COLO668 (cell line): ENCODE data around the gene COPZ1.
"Not testable (repeated sequence)": the region's sequence is repeated elsewhere in the genome, so short reads cannot be mapped to it uniquely, and the experiment has no call there.

Experiments used
- DNase-seq: peaks from one replicate; lab custom pipeline; 2025; ENCODE audit not compliant: unreplicated experiment; lab: John Stamatoyannopoulos, UW

COPZ1 gene, protein sequence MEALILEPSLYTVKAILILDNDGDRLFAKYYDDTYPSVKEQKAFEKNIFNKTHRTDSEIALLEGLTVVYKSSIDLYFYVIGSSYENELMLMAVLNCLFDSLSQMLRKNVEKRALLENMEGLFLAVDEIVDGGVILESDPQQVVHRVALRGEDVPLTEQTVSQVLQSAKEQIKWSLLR

DNA sequence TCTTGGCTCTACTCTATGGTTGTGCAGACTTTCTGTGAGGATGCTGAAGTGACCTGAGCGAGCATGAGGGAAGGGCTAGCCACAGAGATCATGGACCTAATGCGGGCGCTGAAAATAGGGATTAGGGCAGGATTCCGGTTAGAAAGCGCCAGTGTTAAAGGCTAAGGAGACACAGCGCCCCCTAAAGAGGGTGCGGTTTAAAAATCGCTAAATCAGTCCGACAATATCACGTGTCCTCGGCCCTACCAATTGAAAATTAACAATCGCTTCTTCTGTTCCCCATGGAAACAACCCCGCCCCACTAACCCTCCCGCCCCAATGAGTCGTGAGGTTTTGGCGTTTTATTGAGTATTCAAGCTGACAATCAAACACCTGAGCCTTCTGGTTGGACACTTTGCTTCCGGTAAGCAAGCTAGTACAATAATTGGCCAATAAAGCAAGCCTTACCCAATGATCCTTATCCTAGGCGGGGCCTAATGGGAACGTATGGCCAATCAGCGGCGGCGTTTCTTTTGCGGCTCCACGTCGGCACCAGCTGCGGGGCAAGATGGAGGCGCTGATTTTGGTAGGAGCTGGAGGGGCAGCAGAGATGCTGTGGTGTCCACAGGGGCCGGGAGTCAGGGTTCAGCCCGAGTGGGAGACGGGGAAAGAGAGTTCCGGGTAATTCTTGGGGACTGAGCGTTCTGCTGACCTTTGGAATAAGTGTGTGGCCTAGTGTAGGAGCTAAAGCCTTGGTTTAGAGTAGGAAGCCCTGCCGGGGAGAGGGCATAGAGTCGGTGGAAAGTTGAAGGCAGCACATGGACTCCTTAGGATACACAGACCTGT, at the start of gene COPZ1:
Gene COPZ1 (plus strand): TSS at position 515 of the 825 bp plus-strand sequence. CDS start 33 bp downstream, at position 548.
- peak; percentile 94 for DNase-seq

DNA sequence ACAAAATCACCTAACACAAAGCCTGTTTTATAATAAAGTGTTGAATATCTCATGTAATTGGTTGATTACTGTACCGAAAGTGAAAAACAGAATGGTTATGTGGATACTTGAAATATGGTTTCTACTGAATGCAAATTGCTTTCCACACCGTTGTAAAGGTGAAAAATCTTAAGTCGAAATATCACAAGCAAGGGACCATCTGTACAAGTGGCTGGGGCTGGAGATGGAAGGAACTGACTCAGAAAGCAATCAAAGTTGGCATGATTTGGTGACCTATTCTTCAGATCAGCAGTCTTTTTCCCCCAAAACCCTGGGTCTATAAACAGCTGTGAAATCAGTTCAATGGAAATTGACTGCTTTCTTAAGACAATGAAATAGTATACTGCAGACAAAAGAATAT, 48.6 kb upstream of the COPZ1 start:
- no peak for DNase-seq

DNA sequence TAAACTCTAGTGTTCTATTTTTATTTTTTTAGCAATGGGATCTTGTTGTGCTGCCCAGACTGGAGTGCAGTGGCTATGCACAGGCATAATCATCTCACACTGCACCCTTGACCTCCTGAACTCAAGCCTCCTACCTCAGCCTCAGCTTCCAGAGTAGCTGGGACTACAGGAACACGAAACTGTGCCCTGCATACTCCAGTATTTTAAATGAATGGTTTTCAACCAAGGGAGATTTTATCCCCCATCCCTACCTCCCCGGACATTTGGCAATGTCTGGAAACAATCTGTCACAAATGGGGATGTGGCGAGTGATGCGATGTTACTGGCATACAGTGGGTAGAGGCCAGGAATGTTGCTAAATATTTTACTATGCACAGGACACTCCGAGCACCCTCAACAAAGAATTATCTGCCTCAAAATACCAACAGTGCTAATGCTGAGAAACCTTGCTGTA, 47.1 kb upstream of the COPZ1 start:
- DNase-seq, result no peak

DNA sequence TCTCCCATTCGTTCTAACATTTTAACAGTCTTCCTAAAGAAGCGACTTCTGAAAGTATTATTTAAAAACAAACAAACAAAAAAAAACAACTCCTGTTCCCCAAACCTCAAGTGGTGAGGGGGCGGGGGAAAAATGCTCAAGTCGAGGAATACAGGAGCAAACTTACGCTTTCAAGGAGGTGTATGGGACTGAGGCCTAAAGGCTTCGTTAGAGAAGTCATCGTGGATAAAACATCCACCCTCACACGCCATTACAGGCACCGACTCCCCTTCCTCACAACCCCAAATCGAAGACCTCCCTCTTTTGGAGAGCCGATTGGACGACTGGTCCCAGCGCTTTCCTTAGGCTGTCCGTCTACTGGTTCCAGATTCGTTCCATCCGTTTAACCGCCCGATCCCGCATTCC, 45.7 kb upstream of the COPZ1 start:
- no peak for DNase-seq

DNA sequence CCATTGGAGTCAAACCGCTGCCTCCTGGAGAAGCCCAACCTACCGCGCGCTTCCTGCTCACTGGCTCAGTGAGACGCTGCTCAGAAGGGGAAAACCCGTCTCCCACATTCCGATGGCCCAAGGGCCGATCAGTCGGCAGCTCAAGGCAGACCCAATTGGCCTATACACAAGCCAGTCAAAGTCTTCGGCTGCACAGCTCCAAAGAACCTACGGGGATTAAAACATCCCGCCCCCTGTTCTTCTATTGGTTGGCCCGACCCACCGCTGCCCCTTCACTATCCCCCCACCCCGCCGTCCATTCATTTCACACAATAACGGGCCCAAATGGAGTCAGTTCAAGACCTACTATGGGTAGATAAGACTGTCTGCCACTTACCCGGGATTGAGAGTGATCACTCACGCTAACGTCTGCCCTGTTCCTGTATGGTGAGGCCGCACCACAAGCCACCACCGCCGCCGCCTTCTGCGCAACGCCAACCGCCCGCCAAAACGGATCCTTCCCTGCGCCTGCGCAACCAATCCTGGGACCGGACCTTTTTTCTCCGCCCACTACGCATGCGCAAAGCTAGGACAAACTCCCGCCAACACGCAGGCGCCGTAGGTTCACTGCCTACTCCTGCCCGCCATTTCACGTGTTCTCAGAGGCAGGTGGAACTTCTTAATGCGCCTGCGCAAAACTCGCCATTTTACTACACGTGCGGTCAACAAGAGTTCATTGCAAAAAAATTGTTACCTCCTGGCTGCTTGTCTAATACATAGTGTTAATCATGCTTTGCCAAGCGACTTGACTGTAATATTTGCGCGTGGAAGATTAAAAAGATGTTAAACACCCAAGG, 45.1 kb upstream of the COPZ1 start, which contains the start of gene CBX5:
Gene CBX5 (minus strand): TSS at position 491 of the 836 bp plus-strand sequence. CDS start 22,472 bp downstream, outside the sequence.
- peak; percentile 95 for DNase-seq

DNA sequence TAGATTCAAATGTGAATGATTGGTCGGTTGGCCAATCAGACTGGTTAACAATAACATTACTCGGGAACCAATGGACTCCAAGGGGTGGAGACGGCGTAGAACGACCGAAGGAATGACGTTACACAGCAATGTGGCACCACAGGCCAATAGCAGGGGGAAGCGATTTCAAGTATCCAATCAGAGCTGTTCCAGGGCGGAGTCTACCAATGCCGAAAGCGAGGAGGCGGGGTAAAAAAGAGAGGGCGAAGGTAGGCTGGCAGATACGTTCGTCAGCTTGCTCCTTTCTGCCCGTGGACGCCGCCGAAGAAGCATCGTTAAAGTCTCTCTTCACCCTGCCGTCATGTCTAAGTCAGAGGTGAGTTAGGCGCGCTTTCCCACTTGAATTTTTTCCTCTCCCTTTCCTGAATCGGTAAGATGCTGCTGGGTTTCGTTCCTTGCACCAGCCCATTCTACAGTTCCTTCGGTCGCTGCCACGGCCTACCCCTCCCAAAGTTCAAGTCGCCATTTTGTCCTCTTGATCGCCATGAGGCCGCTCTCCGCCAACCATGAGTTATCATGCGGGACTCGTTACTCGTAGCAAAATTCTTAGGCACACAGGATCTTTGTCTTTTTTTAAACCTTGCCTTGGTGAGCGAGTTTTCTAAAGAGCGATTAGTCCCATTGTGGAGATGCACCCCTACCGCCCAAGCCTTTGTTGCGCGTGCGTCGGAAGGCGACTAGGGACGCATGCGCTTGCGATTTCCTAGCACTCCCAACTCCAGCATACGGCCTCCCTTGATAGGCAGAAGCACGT, 44.3 kb upstream of the COPZ1 start, which contains the start of gene HNRNPA1:
Gene HNRNPA1 (plus strand): TSS at position 259 of the 793 bp plus-strand sequence. CDS start 82 bp downstream, at position 341.
- peak; percentile 89 for DNase-seq

DNA sequence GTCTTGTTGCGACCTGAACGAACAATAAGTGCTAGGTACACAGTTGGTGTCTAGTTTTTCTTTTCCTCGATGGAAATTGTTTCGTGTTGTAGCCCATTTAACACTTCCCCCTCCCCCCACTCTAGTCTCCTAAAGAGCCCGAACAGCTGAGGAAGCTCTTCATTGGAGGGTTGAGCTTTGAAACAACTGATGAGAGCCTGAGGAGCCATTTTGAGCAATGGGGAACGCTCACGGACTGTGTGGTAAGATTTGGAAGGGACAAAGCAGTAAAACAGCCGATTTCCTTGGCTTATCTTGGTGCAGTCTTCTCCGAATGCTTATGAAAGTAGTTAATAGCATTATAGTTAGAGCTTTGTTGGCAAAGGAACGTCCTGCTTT, 43.7 kb upstream of the COPZ1 start:
- not testable (repeated sequence) for DNase-seq

DNA sequence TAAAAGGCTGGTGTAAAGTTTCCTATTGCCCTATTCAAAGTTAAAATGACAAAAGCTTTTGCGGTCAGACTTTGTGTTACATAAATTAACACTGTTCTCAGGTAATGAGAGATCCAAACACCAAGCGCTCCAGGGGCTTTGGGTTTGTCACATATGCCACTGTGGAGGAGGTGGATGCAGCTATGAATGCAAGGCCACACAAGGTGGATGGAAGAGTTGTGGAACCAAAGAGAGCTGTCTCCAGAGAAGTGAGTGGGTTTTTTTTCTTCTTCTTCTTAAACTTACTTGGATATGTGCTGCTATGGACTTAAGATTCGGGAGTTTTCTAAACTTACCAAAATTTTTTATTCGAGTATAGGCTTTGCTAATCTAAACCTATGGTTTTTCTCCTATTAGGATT, 43.2 kb upstream of the COPZ1 start:
- not testable (repeated sequence) for DNase-seq

DNA sequence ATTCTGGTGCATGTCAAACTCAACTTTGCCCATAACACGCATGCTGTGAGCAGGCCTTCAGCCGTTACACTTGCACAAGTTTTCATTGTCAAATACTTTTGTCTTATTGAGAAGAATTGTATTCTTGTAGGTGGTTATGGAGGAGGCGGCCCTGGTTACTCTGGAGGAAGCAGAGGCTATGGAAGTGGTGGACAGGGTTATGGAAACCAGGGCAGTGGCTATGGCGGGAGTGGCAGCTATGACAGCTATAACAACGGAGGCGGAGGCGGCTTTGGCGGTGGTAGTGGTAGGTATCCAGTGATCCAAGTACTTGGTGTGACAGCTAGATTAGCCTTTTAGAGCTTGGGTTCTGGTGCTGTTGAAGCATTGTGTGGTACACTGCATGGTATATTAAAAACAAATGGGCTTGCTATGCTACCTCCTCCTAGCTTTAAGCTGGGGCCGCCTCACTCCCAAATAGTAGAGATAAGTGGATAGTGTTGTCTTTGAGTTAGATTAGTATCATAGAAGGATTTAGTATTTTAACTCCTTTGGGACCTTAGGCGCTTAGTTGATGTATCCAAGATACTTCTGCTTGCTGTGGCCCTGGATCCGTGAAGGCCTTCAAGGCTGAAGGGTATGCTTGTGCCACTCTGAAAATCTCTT, 41.9 kb upstream of the COPZ1 start:
- DNase-seq, result no peak

DNA sequence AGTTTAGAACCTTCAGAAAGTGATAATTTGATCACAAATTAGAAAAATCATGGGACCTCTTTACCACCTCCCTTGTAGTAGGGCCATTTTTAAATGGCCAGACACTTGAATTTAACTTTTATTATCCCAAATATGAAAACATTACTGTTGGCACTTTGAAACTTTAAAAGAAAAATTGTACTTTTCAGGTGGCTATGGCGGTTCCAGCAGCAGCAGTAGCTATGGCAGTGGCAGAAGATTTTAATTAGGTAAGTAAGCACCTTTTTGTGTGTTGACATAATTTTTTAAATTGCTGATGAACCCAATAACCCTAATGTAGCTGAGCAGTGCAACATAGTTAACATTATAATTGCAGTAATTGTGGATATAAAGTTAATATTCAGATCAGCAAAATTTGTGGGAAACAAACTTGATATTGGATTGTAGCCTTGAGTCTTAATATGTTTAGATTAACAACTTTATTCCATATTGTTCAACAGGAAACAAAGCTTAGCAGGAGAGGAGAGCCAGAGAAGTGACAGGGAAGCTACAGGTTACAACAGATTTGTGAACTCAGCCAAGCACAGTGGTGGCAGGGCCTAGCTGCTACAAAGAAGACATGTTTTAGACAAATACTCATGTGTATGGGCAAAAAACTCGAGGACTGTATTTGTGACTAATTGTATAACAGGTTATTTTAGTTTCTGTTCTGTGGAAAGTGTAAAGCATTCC, 40.7 kb upstream of the COPZ1 start:
- DNase-seq, result not testable (repeated sequence)

DNA sequence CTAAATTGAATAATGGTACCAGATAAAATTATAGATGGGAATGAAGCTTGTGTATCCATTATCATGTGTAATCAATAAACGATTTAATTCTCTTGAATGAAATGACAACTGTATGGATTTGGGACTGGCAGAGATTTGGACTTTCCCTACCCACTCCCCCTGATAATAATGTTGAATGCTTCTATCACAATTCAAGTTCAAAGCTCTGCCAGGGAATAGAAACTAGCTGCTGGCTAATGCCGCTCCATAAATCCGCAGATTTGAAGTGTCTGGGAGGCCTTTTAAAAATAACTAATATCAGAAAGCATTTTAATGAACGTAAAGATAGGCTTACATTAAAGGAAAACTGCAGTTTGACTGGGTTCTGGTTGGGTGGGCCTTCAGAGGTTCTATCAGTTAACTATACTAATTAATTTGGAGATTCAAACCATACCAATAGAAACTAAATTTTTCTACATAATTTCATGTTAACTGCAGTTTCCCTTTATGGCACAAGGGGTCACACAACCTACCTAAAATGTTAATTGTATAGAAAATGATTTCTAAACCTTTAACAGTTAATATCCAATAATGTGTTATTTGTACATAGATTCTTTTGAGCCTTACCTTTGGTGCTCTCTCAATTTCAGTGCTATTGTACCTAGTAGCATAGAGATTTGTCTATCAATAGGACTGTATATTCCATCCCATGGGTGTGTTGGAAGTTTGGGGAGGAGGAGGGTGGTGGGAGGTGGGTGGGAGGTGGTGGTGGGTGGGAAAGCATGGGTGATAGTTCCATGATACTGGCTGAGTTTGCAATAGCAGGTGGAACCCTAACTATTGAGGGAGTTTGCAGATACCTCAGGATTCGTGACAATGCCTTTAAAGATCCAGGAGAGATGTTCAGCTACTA, 39.5 kb upstream of the COPZ1 start:
- no peak for DNase-seq

DNA sequence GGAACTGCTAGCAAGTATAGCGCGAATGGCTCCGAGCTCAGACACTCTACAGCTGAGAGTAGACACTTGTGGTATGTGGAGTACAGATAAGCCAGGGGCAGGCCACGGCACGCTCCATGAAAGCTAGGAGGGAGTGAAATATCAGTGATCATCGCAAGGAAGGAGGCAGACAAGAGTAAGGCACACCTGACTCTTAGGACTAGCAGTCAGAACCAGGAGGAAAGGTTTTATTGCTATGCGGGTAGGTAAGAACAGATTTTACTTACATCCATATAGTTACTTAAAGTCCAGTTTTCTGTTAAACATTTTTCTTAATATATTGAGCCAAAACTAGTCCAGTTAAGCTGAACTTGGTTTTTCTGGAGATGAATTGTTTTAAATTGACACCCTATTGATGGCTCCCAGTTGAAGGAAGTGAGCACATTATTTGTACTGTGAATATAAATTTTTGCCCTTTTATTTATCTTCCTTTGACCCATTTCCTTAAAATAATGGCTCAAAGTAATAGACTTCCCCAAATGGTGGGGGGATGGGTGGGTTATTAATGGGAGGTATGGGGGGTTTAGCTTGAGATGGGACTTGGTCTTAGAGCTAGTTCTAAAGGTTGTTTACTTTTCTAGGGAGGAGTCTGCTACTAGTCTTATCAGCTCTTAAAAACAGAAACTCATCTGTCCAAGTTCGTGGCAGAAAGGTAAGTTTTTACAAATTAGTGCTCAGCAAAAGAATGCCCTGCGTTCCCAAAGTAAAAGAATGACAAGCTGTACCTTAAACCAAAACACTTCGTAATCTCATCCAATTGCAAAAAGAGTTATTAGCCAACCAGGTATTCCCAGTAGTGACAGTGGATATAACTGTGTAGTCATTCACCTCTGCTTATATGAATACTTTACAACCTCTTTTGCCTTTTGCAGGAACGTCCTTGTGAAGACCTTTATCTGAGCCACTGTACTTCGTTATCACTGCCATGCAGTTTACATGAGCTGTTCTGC, 38.6 kb upstream of the COPZ1 start:
- DNase-seq, result no peak

DNA sequence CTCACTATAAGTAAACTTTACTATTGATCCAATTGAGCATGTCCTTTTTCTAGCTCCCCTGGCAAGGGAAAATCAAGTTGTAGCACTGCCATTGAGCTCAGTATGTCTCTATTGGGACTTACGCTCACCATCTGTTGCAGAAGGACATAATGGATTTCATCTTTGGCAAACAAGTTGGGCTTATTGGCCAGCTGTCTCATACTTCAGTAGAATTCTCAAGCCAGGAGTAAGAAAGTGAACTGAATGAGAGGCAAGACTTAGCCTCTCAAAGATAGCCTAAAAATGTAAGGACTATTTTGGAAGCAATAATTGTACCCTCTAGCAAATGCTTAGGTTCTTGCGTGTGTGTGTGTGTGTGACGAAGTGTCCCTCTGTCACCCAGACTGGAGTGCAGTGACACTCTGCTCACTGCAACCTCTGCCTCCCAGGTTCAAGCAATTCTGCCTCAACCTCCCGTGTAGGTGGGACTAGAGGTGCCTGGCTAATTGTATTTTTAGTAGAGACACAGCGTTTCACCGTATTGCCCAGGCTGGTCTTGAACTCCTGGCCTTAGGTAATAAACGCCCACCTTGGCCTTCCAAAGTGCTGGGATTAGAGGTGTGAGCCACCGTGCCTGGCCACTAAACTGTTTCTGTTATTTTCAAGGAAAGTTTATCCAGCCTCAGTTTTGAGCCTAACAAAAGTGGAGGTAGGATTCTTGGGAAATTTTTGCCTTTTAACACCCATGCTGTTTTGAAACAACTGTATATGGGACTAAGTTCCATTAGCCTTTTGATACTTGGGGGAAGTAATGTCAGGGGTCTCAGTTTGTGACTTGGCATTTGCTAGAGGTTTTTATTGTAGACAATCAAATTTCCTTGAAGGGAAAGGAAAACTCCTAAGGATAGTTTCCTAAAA, 37.4 kb upstream of the COPZ1 start:
- no peak for DNase-seq

DNA sequence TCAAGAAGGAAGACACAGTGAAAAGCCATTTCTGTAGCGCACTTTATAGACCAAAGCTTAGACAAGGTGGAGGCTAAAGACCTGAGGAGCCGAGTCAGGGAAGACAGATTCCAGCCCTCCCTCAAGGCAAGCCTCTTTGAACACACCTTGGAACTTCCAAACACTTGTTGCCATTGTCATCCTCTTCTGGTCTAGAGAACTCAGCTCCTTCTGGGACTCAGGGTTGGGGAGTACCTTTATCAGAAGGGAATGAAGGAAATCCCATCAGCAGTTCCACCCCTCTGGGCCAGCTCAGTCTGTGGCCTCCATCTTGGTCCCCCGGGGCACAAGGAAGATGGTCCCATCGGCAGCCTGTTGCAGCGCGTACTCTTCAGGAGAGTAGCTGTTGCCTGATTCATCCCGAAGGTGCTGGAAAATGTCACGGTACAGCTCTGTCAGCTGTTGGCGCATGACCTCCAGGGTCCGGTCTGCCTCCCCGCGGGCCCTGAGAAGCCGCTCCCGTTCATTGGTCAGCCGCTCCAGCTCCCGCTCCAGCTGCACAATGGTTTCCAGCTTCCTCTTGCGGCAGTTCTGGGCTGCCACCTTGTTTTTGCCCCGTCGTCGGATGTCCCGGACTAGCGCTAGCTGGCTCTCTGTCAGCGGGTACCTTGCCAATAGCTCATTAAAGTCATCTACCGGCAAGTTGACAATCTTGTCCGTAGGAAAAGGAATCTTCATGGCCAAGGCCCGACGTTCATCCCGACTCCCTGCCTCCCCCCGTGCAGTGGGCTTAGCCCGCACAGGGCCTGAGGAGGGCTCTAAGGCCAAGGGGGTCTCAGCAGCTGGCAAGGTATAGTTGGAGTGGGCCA, 32.6 kb upstream of the COPZ1 start:
- no peak for DNase-seq

DNA sequence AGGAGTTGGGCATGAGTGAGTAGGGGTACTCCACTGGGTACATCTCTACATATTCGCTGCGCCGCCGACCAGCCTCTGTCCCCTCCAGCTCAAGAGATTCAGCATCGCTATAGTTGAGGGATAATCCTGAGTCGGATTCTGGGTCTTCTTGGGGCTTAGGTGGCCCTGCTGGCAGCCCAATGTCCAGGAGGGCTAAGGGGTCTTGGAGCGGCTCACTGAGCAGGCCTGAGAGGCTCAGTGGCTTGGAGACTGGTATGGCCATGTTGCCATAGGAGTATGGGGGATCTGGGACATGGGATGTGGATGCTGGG, 32.0 kb upstream of the COPZ1 start:
- no peak for DNase-seq
